Heart left ventricle (tissue), 16 donors: ENCODE measurements around the gene PLAU. TPM values are rescaled to one million over a fixed set of nuclear protein-coding genes. Genes with fewer than 3 reads are reported as not detected.
A peak's percentile ranks its signal among the peaks of the same experiment; 100 is the strongest.

ENCODE experiments used
- ATAC-seq, 4 donors: fragments of 200-7000 bp; cut with Tn5 transposase; one replicate each; pipeline ENCODE4 v1.9.1; 2020 to 2022; ENCODE audit warnings: moderate library complexity in 4 of 4, mild to moderate bottlenecking in 3 of 4, moderate number of reproducible peaks in 1 of 4
- DNase-seq, 5 donors: peaks; one replicate each; pipeline ENCODE4 v3.0.0-alpha.2; 2020
- H3K27ac ChIP-seq, 12 donors: fragments of 200-600 bp; sonication (generic) in 4 of 12; one replicate each; pipeline versions ENCODE4 v1.5.0 to v1.8.0; 2016 to 2022; ENCODE audit warnings: mild to moderate bottlenecking in 2 of 12
- H3K27me3 ChIP-seq, 9 donors: fragments of 200-600 bp; sonication (generic) in 2 of 9; one replicate each; pipeline versions ENCODE4 v1.5.1 to v1.8.0; 2016 to 2022; ENCODE audit warnings: mild to moderate bottlenecking in 3 of 9
- H3K36me3 ChIP-seq, 9 donors: fragments of 200-600 bp; sonication (generic) in 2 of 9; one replicate each; pipeline versions ENCODE4 v1.5.0 to v1.8.0; 2018 to 2022; ENCODE audit warnings: mild to moderate bottlenecking in 2 of 9
- H3K4me1 ChIP-seq, 12 donors: fragments of 200-600 bp; sonication (generic) in 4 of 12; one replicate each; pipeline versions ENCODE4 v1.5.0 to v1.8.0; 2016 to 2022; ENCODE audit warnings: mild to moderate bottlenecking in 3 of 12
- H3K4me3 ChIP-seq, 12 donors: fragments of 200-600 bp; sonication (generic) in 4 of 12; one replicate each; pipeline versions ENCODE4 v1.5.0 to v1.8.0; 2017 to 2022; ENCODE audit warnings: mild to moderate bottlenecking in 9 of 12, moderate library complexity in 4 of 12
- H3K9me3 ChIP-seq, 12 donors: fragments of 200-600 bp; sonication (generic) in 4 of 12; one replicate each; pipeline versions ENCODE4 v1.5.0 to v1.8.0; 2016 to 2022; ENCODE audit warnings: mild to moderate bottlenecking in 1 of 12
- CTCF ChIP-seq, 12 donors: fragments of 200-600 bp; sonication (generic) in 4 of 12; IDR thresholded peaks; one replicate each; pipeline versions ENCODE4 v1.5.0 to v1.8.0; 2018 to 2022; ENCODE audit warnings: antibody characterized with exemption in 12 of 12, mild to moderate bottlenecking in 5 of 12
- POLR2A ChIP-seq, 2 donors: fragments of 450-650 bp; IDR thresholded peaks; one replicate each; pipeline ENCODE4 v1.6.1; 2017; ENCODE audit warnings: antibody characterized with exemption in 2 of 2, mild to moderate bottlenecking in 2 of 2, moderate library complexity in 2 of 2
- WGBS, 4 donors: extraction: QIAGEN DNeasy Blood & Tissue Kit in 2 of 4; methylation state at CpG; one replicate each; pipeline versions ENCODE4 v1.1.5 to v1.1.7; 2013 to 2018; 5-methylcytosine and 5-hydroxymethylcytosine counted together
- intact Hi-C, 10 donors: fragments of 100-400 bp; cut with DNase I; formaldehyde crosslinking; loops; one replicate each; pipeline versions ENCODE4 v1.11.1 to v1.14.2; 2022
- polyA plus RNA-seq, 2 donors: library from polyadenylated mRNA; stranded (reverse); fragments of 200-250 nt; gene quantifications; one replicate each; pipeline ENCODE4 v1.2.3, GENCODE V29; 2013
- total RNA-seq, 9 donors: library from RNA; depleted of rRNA in 2 of 9; stranded (reverse); fragments of >200 nt in 2 of 9; fragmentation: NEBNext Ultra II Directional in 3 of 9; extraction: Animal tissue kit (Norgen Biotek cat#: 25700) in 3 of 9; gene quantifications; one replicate each; pipeline versions ENCODE4 v1.1.0 to v1.2.4, GENCODE V29; 2016 to 2023
- donor health status: ischemic (EF 13 %, LVEDD 7.1; RV severe dilation, severe dysfunction).
- donor health status: healthy with polysubstance abuse.
- donor health status: DM: no; HTN: yes; CAD: no.
- donor health status: DM: no; HTN: no; CAD: no.
- donor health status: ischemic (EF 25% LVEDD 6.9; RV normal size, moderate dysfunction).
- donor health status: ischemic (EF 25% LVEDD 5.7; RV mildly dilated, moderate dysfunction).
- donor health status: healthy.
- donor health status: DM: yes; HTN: yes; CAD: no.
- donor health status: ischemic (EF 35%, LVEDD 5.7; RV mildly dilated, moderate dysfunction).
- donor health status: nonischemic (EF 11% LVEDD 7.7; RV severe dilation, severe dysfunction).
- donor health status: DM: yes; HTN: yes; CAD: no.
- donor health status: PGD.
- donor health status: ischemic (EF 29% LVEDD 5.4; RV normal size, mild dysfunction).
- donor health status: nonischemic (EF 23%, LVEDD 6.1; RV moderate dilation, normal function).

The PLAU gene
- total and polyA plus RNA-seq, 11 donors, result 3.3 to 68.1 (median 10.3) TPM

- DNase-seq (peak in 2 of 5 donors; percentile 20 to 36), ATAC-seq (peak; percentile 40 to 57 (median 42))
- Histone ChIP-seq H3K36me3 (peaks cover 0 to 49% (median 8%) of the 10 kb centered on the region in 9 donors), H3K27me3 (no peaks in the 10 kb centered on the region), H3K4me1 (peaks cover 3 to 67% (median 30%) of the 10 kb centered on the region in 12 donors), H3K9me3 (no peaks in the 10 kb centered on the region), H3K4me3 (no peak overlapping the region), H3K27ac (peak overlapping the region in 10 of 12 donors; percentile 17 to 92 (median 44))
- TF ChIP-seq CTCF (IDR thresholded peaks at IDR 0.05) (no peak), POLR2A (IDR thresholded peaks at IDR 0.05) (no peak)
- 39 to 41% (median 40%) methylated on average over 10 of the region's 10 CpGs for WGBS, 4 donors
- intact Hi-C loops, result no loop called here
Observed at GRCh38 chr10:73867126-73867807, 43.7 kb upstream of the PLAU start.

GRCh38 chr10:73867871-73868631 lies 42.9 kb upstream of the PLAU start:
- Histone ChIP-seq H3K4me1 (peaks cover 3 to 67% (median 30%) of the 10 kb centered on the region in 12 donors), H3K9me3 (no peaks in the 10 kb centered on the region), H3K27ac (peak overlapping the region in 9 of 12 donors; percentile 17 to 92 (median 40)), H3K4me3 (no peak overlapping the region), H3K36me3 (peaks cover 0 to 49% (median 8%) of the 10 kb centered on the region in 9 donors), H3K27me3 (no peaks in the 10 kb centered on the region)
- WGBS, 4 donors, result 67 to 71% (median 70%) methylated on average over 6 to 11 of the region's 11 CpGs
- TF ChIP-seq POLR2A (IDR thresholded peaks at IDR 0.05), result no peak
- TF ChIP-seq CTCF (IDR thresholded peaks at IDR 0.05), result no peak
- intact Hi-C loops, result no loop called here
- ATAC-seq, result peak; percentile 37 to 75 (median 68)
- peak in 1 of 5 donors; percentile 75 for DNase-seq

GRCh38 chr10:73868655-73869195 lies 42.2 kb upstream of the PLAU start:
- Histone ChIP-seq H3K36me3 (peaks cover 0 to 45% (median 8%) of the 10 kb centered on the region in 9 donors), H3K4me3 (no peak overlapping the region), H3K27ac (peak overlapping the region in 1 of 12 donors; percentile 81), H3K9me3 (no peaks in the 10 kb centered on the region), H3K4me1 (peaks cover 3 to 64% (median 32%) of the 10 kb centered on the region in 12 donors), H3K27me3 (no peaks in the 10 kb centered on the region)
- ATAC-seq (no peak), DNase-seq (peak in 1 of 5 donors; percentile 26)
- intact Hi-C loops, result no loop called here
- TF ChIP-seq CTCF (IDR thresholded peaks at IDR 0.05) (no peak), POLR2A (IDR thresholded peaks at IDR 0.05) (no peak)
- 86 to 97% (median 92%) methylated on average over 1 to 5 of the region's 5 CpGs for WGBS, 4 donors
